ENCODE results near the gene RNF213.
A peak's percentile ranks its signal among the peaks of the same experiment; 100 is the strongest.

RNF213 gene

DNA sequence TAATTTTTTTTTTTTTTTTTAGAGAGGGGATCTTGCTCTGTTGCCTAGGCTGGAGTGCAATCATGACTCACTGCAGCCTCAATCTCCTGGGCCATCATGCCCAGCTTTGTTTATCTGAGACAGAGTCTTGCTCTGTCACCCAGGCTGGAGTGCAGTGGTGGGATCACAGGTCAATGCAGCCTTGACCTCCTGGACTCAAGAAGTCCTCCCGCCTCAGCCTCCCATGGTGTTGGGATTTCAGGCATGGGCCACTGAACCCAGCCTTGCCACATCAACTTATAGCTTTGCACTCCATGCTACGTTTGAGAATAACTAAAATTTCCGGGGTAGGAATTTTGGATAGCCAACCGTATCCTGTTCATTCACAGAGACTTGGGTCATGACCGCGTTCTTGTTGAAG, 30.6 kb downstream of the RNF213 start:
- TF ChIP-seq, protein P1, sequence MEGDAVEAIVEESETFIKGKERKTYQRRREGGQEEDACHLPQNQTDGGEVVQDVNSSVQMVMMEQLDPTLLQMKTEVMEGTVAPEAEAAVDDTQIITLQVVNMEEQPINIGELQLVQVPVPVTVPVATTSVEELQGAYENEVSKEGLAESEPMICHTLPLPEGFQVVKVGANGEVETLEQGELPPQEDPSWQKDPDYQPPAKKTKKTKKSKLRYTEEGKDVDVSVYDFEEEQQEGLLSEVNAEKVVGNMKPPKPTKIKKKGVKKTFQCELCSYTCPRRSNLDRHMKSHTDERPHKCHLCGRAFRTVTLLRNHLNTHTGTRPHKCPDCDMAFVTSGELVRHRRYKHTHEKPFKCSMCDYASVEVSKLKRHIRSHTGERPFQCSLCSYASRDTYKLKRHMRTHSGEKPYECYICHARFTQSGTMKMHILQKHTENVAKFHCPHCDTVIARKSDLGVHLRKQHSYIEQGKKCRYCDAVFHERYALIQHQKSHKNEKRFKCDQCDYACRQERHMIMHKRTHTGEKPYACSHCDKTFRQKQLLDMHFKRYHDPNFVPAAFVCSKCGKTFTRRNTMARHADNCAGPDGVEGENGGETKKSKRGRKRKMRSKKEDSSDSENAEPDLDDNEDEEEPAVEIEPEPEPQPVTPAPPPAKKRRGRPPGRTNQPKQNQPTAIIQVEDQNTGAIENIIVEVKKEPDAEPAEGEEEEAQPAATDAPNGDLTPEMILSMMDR (conservative IDR thresholded peaks at IDR 0.05): no peak
- no peak overlapping the region for H3K27ac ChIP-seq

DNA sequence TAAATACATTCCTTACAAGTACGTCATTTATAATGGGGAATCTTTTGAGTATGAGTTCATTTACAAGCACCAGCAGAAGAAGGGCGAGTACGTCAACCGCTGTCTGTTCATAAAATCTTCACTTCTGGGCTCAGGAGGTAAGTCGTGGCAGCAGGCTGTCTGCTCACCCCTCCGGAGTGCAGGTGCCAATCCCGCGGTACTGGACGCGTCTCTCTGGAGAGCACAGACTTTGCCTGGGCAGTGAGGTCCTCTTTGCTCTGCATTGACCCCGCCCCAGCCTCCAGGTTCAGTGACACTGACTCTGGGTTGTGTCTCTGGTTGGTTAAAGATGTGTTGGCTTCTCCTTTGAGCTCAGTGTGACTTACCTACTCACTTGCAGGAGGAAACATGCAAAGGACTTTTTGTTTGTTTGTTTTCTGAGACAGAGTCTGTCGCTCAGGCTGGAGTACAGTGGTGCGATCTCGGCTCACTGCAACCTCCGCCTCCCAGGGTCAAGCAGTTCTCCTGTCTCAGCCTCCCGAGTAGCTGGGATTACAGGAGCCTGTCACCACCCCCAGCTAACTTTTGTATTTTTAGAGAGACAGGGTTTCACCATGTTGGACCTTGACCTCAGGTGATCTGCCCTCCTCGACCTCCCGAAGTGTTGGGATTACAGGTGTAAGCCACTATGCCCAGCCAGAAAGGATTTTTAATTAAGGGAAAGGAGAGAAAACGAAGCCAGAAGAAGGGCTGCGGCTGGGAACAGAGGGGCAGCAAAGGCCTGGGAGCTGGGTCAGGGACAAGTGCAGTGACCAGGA, 31.2 kb downstream of the RNF213 start:
- TF ChIP-seq, protein P1 (conservative IDR thresholded peaks at IDR 0.05): no peak
- no peak overlapping the region for H3K27ac ChIP-seq

DNA sequence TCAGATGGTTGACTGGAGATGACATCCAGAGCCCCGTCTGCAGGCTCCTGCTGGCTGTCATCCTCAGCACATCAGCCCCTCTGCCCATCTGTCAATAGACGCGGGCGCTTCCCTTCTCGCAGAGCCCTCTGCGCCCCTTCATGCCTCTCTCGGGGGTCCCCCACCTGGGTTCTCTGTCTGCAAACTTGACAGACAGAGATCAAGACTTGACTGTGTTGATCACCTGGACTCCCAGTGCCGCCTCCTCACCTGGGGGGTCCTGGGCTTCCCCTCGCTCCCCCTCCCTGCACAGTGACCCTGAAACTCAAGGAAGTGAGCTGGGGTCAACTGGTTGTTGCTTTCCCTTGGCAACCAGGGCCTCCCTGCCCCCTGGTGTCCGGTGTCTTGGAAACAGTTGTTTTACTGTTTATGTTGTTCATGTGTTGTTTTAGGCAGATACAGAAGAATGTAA, 31.9 kb downstream of the RNF213 start:
- TF ChIP-seq, protein P1 (conservative IDR thresholded peaks at IDR 0.05): no peak
- no peak overlapping the region for H3K27ac ChIP-seq

DNA sequence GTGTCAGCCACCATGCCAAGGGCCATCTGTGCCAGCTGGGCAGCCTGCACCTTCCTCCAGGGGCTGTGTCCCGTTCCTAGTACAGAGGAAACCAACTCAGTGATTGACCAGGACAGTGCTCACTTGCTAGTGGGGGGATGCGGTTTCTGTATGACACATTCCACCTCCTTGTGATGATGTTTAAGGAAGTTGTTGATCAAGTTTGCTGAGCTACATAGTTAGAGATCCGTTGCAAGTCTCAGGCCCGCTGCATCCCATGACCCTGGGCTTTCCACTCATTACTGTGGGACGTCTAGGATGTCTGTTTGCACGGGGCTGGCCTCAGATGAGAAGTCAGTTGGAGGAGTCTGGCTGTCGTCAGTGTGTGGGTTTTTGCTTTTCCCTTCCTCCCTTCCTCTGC, 33.6 kb downstream of the RNF213 start:
- no peak overlapping the region for H3K27ac ChIP-seq
- TF ChIP-seq, protein P1 (conservative IDR thresholded peaks at IDR 0.05): no peak

DNA sequence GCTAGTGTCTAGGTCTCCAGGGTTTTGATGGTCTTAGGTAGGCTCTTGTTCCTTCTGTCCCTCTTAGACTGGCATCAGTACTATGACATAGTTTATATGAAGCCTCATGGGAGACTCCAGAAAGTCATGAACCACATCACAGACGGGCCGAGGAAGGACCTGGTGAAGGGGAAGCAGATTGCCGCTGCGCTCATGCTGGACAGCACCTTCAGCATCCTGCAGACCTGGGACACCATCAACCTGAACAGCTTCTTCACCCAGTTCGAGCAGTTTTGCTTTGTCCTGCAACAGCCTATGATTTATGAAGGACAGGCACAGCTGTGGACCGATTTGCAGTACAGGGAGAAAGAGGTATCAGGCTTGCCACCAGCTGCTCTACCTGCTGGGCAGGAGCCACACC, 34.0 kb downstream of the RNF213 start:
- TF ChIP-seq, protein P1 (conservative IDR thresholded peaks at IDR 0.05): no peak
- H3K27ac ChIP-seq: peak overlapping the region; percentile 82; the same call in 1 of the 2 replicates

DNA sequence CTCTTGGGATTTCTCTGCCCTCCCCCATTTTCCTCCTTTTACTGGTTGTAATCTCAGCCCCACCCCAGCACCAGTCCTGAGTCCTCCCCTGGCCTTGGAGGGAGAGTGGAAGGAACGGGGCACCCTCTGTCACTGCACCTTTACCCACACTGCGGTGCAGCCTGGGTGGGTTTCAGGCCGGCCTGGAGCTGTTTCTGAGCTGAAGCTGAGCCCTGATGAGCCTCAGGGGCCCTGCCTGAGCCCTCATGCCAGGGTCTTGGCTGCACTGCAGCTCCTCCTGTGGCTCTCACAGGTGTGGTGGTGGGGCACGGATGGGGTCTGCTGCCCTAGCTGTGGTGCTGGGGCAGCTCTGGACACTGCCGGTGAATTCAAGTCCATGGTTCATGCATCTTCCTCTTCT, 34.5 kb downstream of the RNF213 start:
- TF ChIP-seq, protein P1 (conservative IDR thresholded peaks at IDR 0.05): no peak
- H3K27ac ChIP-seq: peak overlapping the region; percentile 82

DNA sequence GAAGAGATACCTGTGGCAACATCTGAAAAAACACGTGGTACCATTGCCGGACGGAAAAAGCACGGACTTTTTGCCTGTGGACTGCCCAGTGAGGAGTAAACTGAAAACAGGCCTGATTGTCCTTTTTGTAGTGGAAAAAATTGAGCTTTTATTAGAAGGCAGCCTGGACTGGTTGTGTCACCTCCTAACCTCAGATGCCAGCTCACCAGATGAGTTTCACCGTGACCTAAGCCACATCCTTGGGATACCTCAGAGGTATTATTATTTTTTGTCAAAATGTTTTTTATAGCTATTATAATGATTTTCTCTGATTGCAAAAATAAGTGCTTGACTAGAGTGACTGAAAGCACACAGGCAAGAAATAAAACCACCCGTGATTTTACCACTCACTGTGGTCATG, 34.9 kb downstream of the RNF213 start:
- TF ChIP-seq, protein P1 (conservative IDR thresholded peaks at IDR 0.05): no peak
- H3K27ac ChIP-seq: peak overlapping the region; percentile 82

Data from VCaP (cell line).